CD14-positive monocyte (primary cell): ENCODE measurements around the gene SBF2. TPM values are rescaled to one million over a fixed set of nuclear protein-coding genes. Genes with fewer than 3 reads are reported as not detected.

Experiments used
- DNase-seq, 3 donors: peaks; one replicate each; pipeline ENCODE4 v3.0.0-alpha.2; 2011 to 2022
- H2AFZ ChIP-seq: 2 replicates; pipeline ENCODE4 v1.6.0; 2012; ENCODE audit warnings: mild to moderate bottlenecking, low read depth, low read length, inconsistent platforms; ENCODE audit not compliant: insufficient read depth, poor library complexity, severe bottlenecking
- H3K27ac ChIP-seq, 2 donors: 1 replicate in 1 of 2; 2 replicates in 1 of 2; pipeline ENCODE4 v1.5.1; 2012 to 2013; ENCODE audit warnings: low read length in 2 of 2, control low read depth in 1 of 2, inconsistent platforms in 1 of 2, low read depth in 1 of 2, mild to moderate bottlenecking in 1 of 2
- H3K27me3 ChIP-seq, 2 donors: one replicate each; pipeline versions ENCODE4 v1.6.0 to v1.6.1; 2011 to 2013; ENCODE audit warnings: low read length in 2 of 2; ENCODE audit not compliant: control insufficient read depth in 2 of 2, insufficient read depth in 2 of 2
- H3K36me3 ChIP-seq, 2 donors: replicated peaks in 1 of 2; 1 replicate in 1 of 2; 2 replicates in 1 of 2; pipeline versions ENCODE4 v1.5.1 to v1.6.1; 2012 to 2013; ENCODE audit warnings: low read length in 2 of 2, control low read depth in 1 of 2, inconsistent platforms in 1 of 2, mild to moderate bottlenecking in 1 of 2; ENCODE audit not compliant: insufficient read depth in 2 of 2, control insufficient read depth in 1 of 2
- H3K4me1 ChIP-seq, 2 donors: 1 replicate in 1 of 2; 2 replicates in 1 of 2; pipeline versions ENCODE4 v1.5.1 to v1.6.1; 2012 to 2013; ENCODE audit warnings: low read length in 2 of 2, control low read depth in 1 of 2, inconsistent platforms in 1 of 2, mild to moderate bottlenecking in 1 of 2, moderate library complexity in 1 of 2; ENCODE audit not compliant: insufficient read depth in 2 of 2, control insufficient read depth in 1 of 2
- H3K4me2 ChIP-seq: replicated peaks from 2 replicates; pipeline ENCODE3; 2012; ENCODE audit warnings: low read length, moderate library complexity, mild to moderate bottlenecking; ENCODE audit not compliant: poor library complexity, severe bottlenecking; ENCODE audit errors: extremely low read depth
- H3K4me3 ChIP-seq, 3 experiments: fragments of 200-600 bp in 1 of 3; sonication (generic) in 1 of 3; replicated peaks in 1 of 3; 1 replicate in 2 of 3; 2 replicates in 1 of 3; pipeline ENCODE4 v1.5.1; 2011 to 2013; ENCODE audit warnings: low read length in 3 of 3, mild to moderate bottlenecking in 3 of 3, control low read depth in 2 of 3, low read depth in 2 of 3, inconsistent platforms in 1 of 3, moderate library complexity in 1 of 3
- H3K79me2 ChIP-seq: 2 replicates; pipeline ENCODE4 v1.6.0; 2012; ENCODE audit warnings: mild to moderate bottlenecking, control low read depth, inconsistent platforms, low read length, moderate library complexity; ENCODE audit not compliant: insufficient read depth
- H3K9ac ChIP-seq: 2 replicates; pipeline ENCODE4 v1.6.0; 2017; ENCODE audit warnings: low read length, mild to moderate bottlenecking; ENCODE audit not compliant: insufficient read depth, poor library complexity, severe bottlenecking
- H3K9me3 ChIP-seq, 2 donors: replicated peaks in 1 of 2; 1 replicate in 1 of 2; 2 replicates in 1 of 2; pipeline versions ENCODE4 v1.5.1 to v1.6.1; 2012 to 2013; ENCODE audit warnings: low read length in 2 of 2, control low read depth in 1 of 2; ENCODE audit not compliant: control insufficient read depth in 1 of 2, insufficient read depth in 1 of 2
- H4K20me1 ChIP-seq: 2 replicates; pipeline ENCODE4 v1.6.0; 2012; ENCODE audit warnings: mild to moderate bottlenecking, low read length, control low read depth, moderate library complexity; ENCODE audit not compliant: insufficient read depth
- H3K27ac Mint-ChIP-seq, 7 donors: one replicate each; pipeline ENCODE4 v1.8.0; 2020; ENCODE audit warnings: mild to moderate bottlenecking in 7 of 7, mixed read lengths in 7 of 7, moderate library complexity in 6 of 7, inconsistent platforms in 2 of 7
- H3K27me3 Mint-ChIP-seq, 3 donors: one replicate each; pipeline ENCODE4 v1.8.0; 2021 to 2022; ENCODE audit warnings: low read depth in 3 of 3, mild to moderate bottlenecking in 3 of 3, mixed read lengths in 3 of 3, moderate library complexity in 3 of 3, inconsistent platforms in 1 of 3
- H3K36me3 Mint-ChIP-seq, 2 donors: one replicate each; pipeline ENCODE4 v1.8.0; 2020; ENCODE audit warnings: mixed read lengths in 2 of 2, inconsistent platforms in 1 of 2, mild to moderate bottlenecking in 1 of 2
- H3K4me1 Mint-ChIP-seq: one replicate; pipeline ENCODE4 v1.8.0; 2020; ENCODE audit warnings: mild to moderate bottlenecking, mixed read lengths
- H3K4me3 Mint-ChIP-seq, 2 donors: one replicate each; pipeline ENCODE4 v1.8.0; 2020; ENCODE audit warnings: mild to moderate bottlenecking in 2 of 2, mixed read lengths in 2 of 2, moderate library complexity in 1 of 2
- H3K9me3 Mint-ChIP-seq, 7 donors: one replicate each; pipeline ENCODE4 v1.8.0; 2020 to 2022; ENCODE audit warnings: mixed read lengths in 7 of 7, mild to moderate bottlenecking in 6 of 7, moderate library complexity in 6 of 7, inconsistent platforms in 2 of 7
- WGBS: methylation state at CpG from one replicate; pipeline ENCODE4 v1.1.5; 2013; ENCODE audit warnings: missing lambda C conversion rate; ENCODE audit not compliant: insufficient coverage; 5-methylcytosine and 5-hydroxymethylcytosine counted together
- intact Hi-C, 2 donors: fragments of 100-400 bp; cut with micrococcal nuclease; formaldehyde crosslinking; loops; one replicate each; pipeline versions ENCODE4 v1.15.0 to v1.15.1; 2023
- polyA plus RNA-seq, 3 donors: library from polyadenylated mRNA; depleted of rRNA in 1 of 3; unstranded in 2 of 3; stranded (reverse) in 1 of 3; fragments of 300-500 nt in 2 of 3; fragments of >200 nt in 1 of 3; fragmentation: Illumina TruSeq in 2 of 3; gene quantifications; 1 replicate in 2 of 3; 2 replicates in 1 of 3; pipeline ENCODE4 v1.2.3, GENCODE V29; 2012 to 2021
- TF ChIP-seq, protein P1 (sequence below): fragments of 200-600 bp; IDR thresholded peaks from one replicate; pipeline ENCODE4 v1.8.0; 2022; ENCODE audit warnings: antibody characterized with exemption, mild to moderate bottlenecking

The SBF2 gene
- polyA plus RNA-seq, 3 donors: 8.9 to 30.7 (median 16.4) TPM

DNA sequence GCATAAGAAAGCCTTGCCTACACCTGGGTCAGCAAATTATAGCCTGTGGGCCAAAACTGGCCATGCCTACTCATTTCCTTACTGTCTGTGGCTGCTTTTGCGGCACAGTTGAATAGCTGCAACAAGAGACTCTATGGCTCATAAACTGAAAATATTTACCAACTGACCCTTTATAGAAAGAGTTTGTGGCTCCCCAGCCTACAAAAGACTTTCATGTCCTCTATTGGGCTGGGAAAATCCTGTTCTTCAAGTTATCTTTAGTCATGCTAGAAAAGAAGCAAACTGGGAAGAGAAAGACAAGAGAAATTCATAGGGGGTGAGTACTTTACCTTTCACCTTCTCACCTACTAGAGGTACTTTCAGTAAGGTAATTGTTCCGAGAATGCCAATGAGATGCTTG lies 455.1 kb downstream of the SBF2 start:
- Mint-ChIP-seq H3K27me3 (no peaks in the 10 kb centered on the region), H3K36me3 (peaks cover 51 to 56% of the 10 kb centered on the region in 2 donors), H3K4me1 (no peaks in the 10 kb centered on the region), H3K9me3 (no peaks in the 10 kb centered on the region), H3K27ac (no peak overlapping the region), H3K4me3 (no peak overlapping the region)
- no peaks in the 10 kb centered on the region for H3K79me2 ChIP-seq
- peaks cover 37 to 63% of the 10 kb centered on the region in 2 donors for H3K36me3 ChIP-seq
- no peak overlapping the region for H3K4me3 ChIP-seq
- no peak overlapping the region for H3K9ac ChIP-seq
- H3K27ac ChIP-seq: no peak overlapping the region
- TF ChIP-seq, protein P1, sequence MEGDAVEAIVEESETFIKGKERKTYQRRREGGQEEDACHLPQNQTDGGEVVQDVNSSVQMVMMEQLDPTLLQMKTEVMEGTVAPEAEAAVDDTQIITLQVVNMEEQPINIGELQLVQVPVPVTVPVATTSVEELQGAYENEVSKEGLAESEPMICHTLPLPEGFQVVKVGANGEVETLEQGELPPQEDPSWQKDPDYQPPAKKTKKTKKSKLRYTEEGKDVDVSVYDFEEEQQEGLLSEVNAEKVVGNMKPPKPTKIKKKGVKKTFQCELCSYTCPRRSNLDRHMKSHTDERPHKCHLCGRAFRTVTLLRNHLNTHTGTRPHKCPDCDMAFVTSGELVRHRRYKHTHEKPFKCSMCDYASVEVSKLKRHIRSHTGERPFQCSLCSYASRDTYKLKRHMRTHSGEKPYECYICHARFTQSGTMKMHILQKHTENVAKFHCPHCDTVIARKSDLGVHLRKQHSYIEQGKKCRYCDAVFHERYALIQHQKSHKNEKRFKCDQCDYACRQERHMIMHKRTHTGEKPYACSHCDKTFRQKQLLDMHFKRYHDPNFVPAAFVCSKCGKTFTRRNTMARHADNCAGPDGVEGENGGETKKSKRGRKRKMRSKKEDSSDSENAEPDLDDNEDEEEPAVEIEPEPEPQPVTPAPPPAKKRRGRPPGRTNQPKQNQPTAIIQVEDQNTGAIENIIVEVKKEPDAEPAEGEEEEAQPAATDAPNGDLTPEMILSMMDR: no peak
- H2AFZ ChIP-seq: no peak overlapping the region
- intact Hi-C loops: no loop called here
- WGBS: 100% methylated on average over 1 of the region's 2 CpGs
- no peak overlapping the region for H3K4me2 ChIP-seq
- H3K4me1 ChIP-seq: no peaks in the 10 kb centered on the region
- no peaks in the 10 kb centered on the region for H3K9me3 ChIP-seq
- no peak for DNase-seq
- H3K27me3 ChIP-seq: no peaks in the 10 kb centered on the region
- H4K20me1 ChIP-seq: no peaks in the 10 kb centered on the region

DNA sequence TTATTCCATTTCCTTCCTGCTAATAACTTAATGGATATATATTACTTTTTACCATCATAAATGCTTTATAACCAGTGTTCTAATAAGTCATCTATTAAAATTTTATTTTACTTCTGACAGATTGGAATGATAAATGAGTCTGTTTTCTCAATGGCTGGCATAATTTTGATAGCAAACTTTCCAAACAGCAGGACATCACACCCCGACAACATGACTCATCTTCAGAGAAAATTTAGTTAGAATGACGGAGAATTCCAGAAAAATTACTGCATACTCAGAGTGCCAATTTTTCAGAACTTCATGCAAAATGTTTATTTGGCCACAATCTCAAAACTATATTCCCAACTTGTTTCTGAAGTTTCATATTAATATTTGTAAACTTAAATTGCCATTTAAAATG lies 455.8 kb downstream of the SBF2 start:
- no peak overlapping the region for H3K4me3 ChIP-seq
- no peak overlapping the region for H3K9ac ChIP-seq
- no peaks in the 10 kb centered on the region for H4K20me1 ChIP-seq
- Mint-ChIP-seq H3K27ac (no peak overlapping the region), H3K27me3 (no peaks in the 10 kb centered on the region), H3K4me1 (no peaks in the 10 kb centered on the region), H3K4me3 (no peak overlapping the region), H3K36me3 (peaks cover 49 to 56% of the 10 kb centered on the region in 2 donors), H3K9me3 (no peaks in the 10 kb centered on the region)
- no peaks in the 10 kb centered on the region for H3K4me1 ChIP-seq
- no peak for DNase-seq
- 100% methylated on average over 2 of the region's 2 CpGs for WGBS
- H2AFZ ChIP-seq: no peak overlapping the region
- H3K27me3 ChIP-seq: no peaks in the 10 kb centered on the region
- TF ChIP-seq, protein P1: no peak
- no peaks in the 10 kb centered on the region for H3K9me3 ChIP-seq
- H3K36me3 ChIP-seq: peaks cover 31 to 55% of the 10 kb centered on the region in 2 donors
- H3K79me2 ChIP-seq: no peaks in the 10 kb centered on the region
- intact Hi-C loops: no loop called here
- no peak overlapping the region for H3K27ac ChIP-seq
- H3K4me2 ChIP-seq: no peak overlapping the region
